H1 (cell line): ENCODE results near the gene AGPAT3. TPM values are rescaled to one million over a fixed set of nuclear protein-coding genes. Genes with fewer than 3 reads are reported as not detected.

ENCODE experiments used
- CTCF ChIA-PET: fragments of 300-600 bp; sonication (Branson Sonifier 250); formaldehyde crosslinking; loops from one replicate; lab custom pipeline; 2021; ENCODE audit not compliant: partially characterized antibody; lab: Charles Lee
- POLR2A ChIA-PET: fragments of 300-600 bp; sonication (Branson Sonifier 250); formaldehyde crosslinking; loops from one replicate; lab custom pipeline; 2021; ENCODE audit warnings: inconsistent platforms; ENCODE audit not compliant: partially characterized antibody; lab: Charles Lee
- DNase-seq, 2 experiments: peaks; one replicate each; pipeline versions ENCODE4 v3.0.0 to v3.0.0-alpha.2; 2010 to 2022; ENCODE audit warnings: low spot score in 2 of 2, low read depth in 1 of 2, mixed read lengths in 1 of 2
- FAIRE-seq: peaks from 2 replicates; lab custom pipeline; 2011; peaks lifted over from hg19 to GRCh38; lab: Jason Lieb, UNC
- H2AFZ ChIP-seq: 2 replicates; pipeline ENCODE4 v1.8.1; 2012; ENCODE audit warnings: low read length, inconsistent platforms
- H2AK5ac ChIP-seq: 2 replicates; pipeline ENCODE4 v1.6.1; 2013; ENCODE audit warnings: low read depth, low read length
- H2BK120ac ChIP-seq: replicated peaks from 2 replicates; pipeline ENCODE3; 2013; ENCODE audit warnings: low read depth, low read length, inconsistent platforms
- H2BK12ac ChIP-seq: 2 replicates; pipeline ENCODE4 v1.6.1; 2013; ENCODE audit warnings: low read depth, low read length
- H2BK15ac ChIP-seq: 2 replicates; pipeline ENCODE4 v1.6.1; 2013; ENCODE audit warnings: low read length
- H2BK20ac ChIP-seq: 2 replicates; pipeline ENCODE4 v1.6.1; 2013; ENCODE audit warnings: low read length
- H2BK5ac ChIP-seq: 2 replicates; pipeline ENCODE4 v1.6.1; 2013; ENCODE audit warnings: low read depth, low read length
- H3K14ac ChIP-seq: 2 replicates; pipeline ENCODE4 v1.6.1; 2013; ENCODE audit warnings: inconsistent platforms; ENCODE audit not compliant: insufficient read length
- H3K18ac ChIP-seq: 2 replicates; pipeline ENCODE4 v1.6.1; 2013; ENCODE audit warnings: low read length; ENCODE audit errors: extremely low read depth
- H3K23ac ChIP-seq: 2 replicates; pipeline ENCODE4 v1.6.1; 2013; ENCODE audit warnings: inconsistent platforms; ENCODE audit not compliant: insufficient read length
- H3K23me2 ChIP-seq: 2 replicates; pipeline ENCODE4 v1.6.1; 2013; ENCODE audit warnings: low read depth, low read length
- H3K27ac ChIP-seq: 2 replicates; pipeline ENCODE4 v1.6.1; 2011; ENCODE audit warnings: low read depth, low read length, inconsistent platforms
- H3K27me3 ChIP-seq, 4 experiments: replicated peaks in 1 of 4; 1 replicate in 1 of 4; 2 replicates in 3 of 4; pipeline versions ENCODE4 v1.6.1 to v1.8.1; 2011 to 2013; ENCODE audit warnings: low read length in 3 of 4, mild to moderate bottlenecking in 3 of 4, inconsistent platforms in 2 of 4, mixed read lengths in 2 of 4, moderate library complexity in 1 of 4; ENCODE audit not compliant: control insufficient read depth in 3 of 4, insufficient read depth in 3 of 4; ENCODE audit errors: extremely low read depth in 1 of 4
- H3K36me3 ChIP-seq, 4 experiments: 2 replicates each; pipeline versions ENCODE4 v1.6.1 to v1.8.1; 2011 to 2013; ENCODE audit warnings: mild to moderate bottlenecking in 4 of 4, low read length in 3 of 4, moderate library complexity in 2 of 4, control low read depth in 1 of 4, inconsistent platforms in 1 of 4; ENCODE audit not compliant: insufficient read depth in 4 of 4, control insufficient read depth in 2 of 4
- H3K4ac ChIP-seq: replicated peaks from 2 replicates; pipeline ENCODE3; 2013; ENCODE audit warnings: low read length, low read depth, mixed read lengths, inconsistent platforms; ENCODE audit not compliant: insufficient read length
- H3K4me1 ChIP-seq, 4 experiments: replicated peaks in 1 of 4; 1 replicate in 1 of 4; 2 replicates in 3 of 4; pipeline versions ENCODE4 v1.6.1 to v1.8.1; 2011 to 2013; ENCODE audit warnings: low read length in 3 of 4, inconsistent platforms in 2 of 4, mixed read lengths in 1 of 4; ENCODE audit not compliant: insufficient read depth in 4 of 4, control insufficient read depth in 3 of 4
- H3K4me2 ChIP-seq, 2 experiments: 2 replicates each; pipeline versions ENCODE4 v1.6.1 to v1.8.1; 2011 to 2013; ENCODE audit warnings: low read depth in 2 of 2, low read length in 2 of 2, control low read depth in 1 of 2, inconsistent platforms in 1 of 2, mild to moderate bottlenecking in 1 of 2; ENCODE audit not compliant: insufficient read depth in 1 of 2
- H3K4me3 ChIP-seq, 4 experiments: fragments of 200-600, 300-600 bp in 1 of 4; sonication (generic), shearing (Covaris generic), sonication (Bioruptor Twin) in 1 of 4; 2 replicates each; pipeline versions ENCODE4 v1.5.1 to v1.8.1; 2011 to 2016; ENCODE audit warnings: low read length in 4 of 4, low read depth in 3 of 4, control low read depth in 2 of 4, inconsistent platforms in 2 of 4, mild to moderate bottlenecking in 2 of 4, mixed read lengths in 1 of 4, moderate library complexity in 1 of 4; ENCODE audit not compliant: insufficient read depth in 2 of 4; ENCODE audit errors: extremely low read depth in 1 of 4
- H3K56ac ChIP-seq: replicated peaks from 2 replicates; pipeline ENCODE3; 2013; ENCODE audit warnings: low read depth, mild to moderate bottlenecking, mixed read lengths, low read length, inconsistent platforms; ENCODE audit not compliant: insufficient read length
- H3K79me1 ChIP-seq: 2 replicates; pipeline ENCODE4 v1.6.1; 2013; ENCODE audit warnings: low read depth, low read length, control low read depth
- H3K79me2 ChIP-seq, 2 experiments: 2 replicates each; pipeline versions ENCODE4 v1.6.1 to v1.8.1; 2012 to 2013; ENCODE audit warnings: low read length in 2 of 2, mild to moderate bottlenecking in 2 of 2, inconsistent platforms in 1 of 2; ENCODE audit not compliant: insufficient read depth in 2 of 2, control insufficient read depth in 1 of 2
- H3K9ac ChIP-seq, 4 experiments: replicated peaks in 1 of 4; 1 replicate in 1 of 4; 2 replicates in 3 of 4; pipeline versions ENCODE4 v1.6.1 to v1.8.1; 2011 to 2013; ENCODE audit warnings: low read depth in 3 of 4, low read length in 3 of 4, control low read depth in 2 of 4, mild to moderate bottlenecking in 2 of 4, moderate library complexity in 2 of 4, inconsistent platforms in 1 of 4; ENCODE audit errors: extremely low read depth in 1 of 4
- H3K9me3 ChIP-seq, 2 experiments: 2 replicates each; pipeline versions ENCODE4 v1.6.1 to v1.8.1; 2012 to 2013; ENCODE audit warnings: mild to moderate bottlenecking in 2 of 2, moderate library complexity in 2 of 2, control low read depth in 1 of 2, inconsistent platforms in 1 of 2, low read depth in 1 of 2, low read length in 1 of 2, mixed read lengths in 1 of 2; ENCODE audit not compliant: insufficient read depth in 2 of 2
- H4K20me1 ChIP-seq, 2 experiments: replicated peaks in 1 of 2; 2 replicates each; pipeline versions ENCODE3 to v1.8.1; 2011 to 2013; ENCODE audit warnings: inconsistent platforms in 2 of 2, low read length in 2 of 2, mild to moderate bottlenecking in 1 of 2; ENCODE audit not compliant: insufficient read depth in 2 of 2, control insufficient read depth in 1 of 2
- H4K5ac ChIP-seq: 2 replicates; pipeline ENCODE4 v1.6.1; 2013; ENCODE audit warnings: low read length, low read depth, mixed read lengths, inconsistent platforms; ENCODE audit not compliant: insufficient read length
- H4K8ac ChIP-seq: 2 replicates; pipeline ENCODE4 v1.8.0; 2013; ENCODE audit warnings: mild to moderate bottlenecking, moderate library complexity, low read length, inconsistent platforms; ENCODE audit not compliant: insufficient read depth; ENCODE audit errors: extremely low read depth
- H4K91ac ChIP-seq: replicated peaks from 2 replicates; pipeline ENCODE3; 2013; ENCODE audit warnings: low read length, mixed read lengths, inconsistent platforms; ENCODE audit not compliant: insufficient read length
- CEBPB ChIP-seq: IDR thresholded peaks from 2 replicates; pipeline ENCODE4 v1.6.1; 2012; ENCODE audit warnings: low read depth, low read length
- CHD1 ChIP-seq: IDR thresholded peaks from 2 replicates; pipeline ENCODE4 v1.6.1; 2012; ENCODE audit warnings: low read depth, low read length, improper control_type of control experiment
- CREB1 ChIP-seq: IDR thresholded peaks from 2 replicates; pipeline ENCODE4 v1.6.1; 2012; ENCODE audit warnings: inconsistent platforms
- GABPA ChIP-seq: IDR thresholded peaks from 2 replicates; pipeline ENCODE4 v1.6.1; 2011; ENCODE audit warnings: mild to moderate bottlenecking, low read length, moderate library complexity, borderline replicate concordance; ENCODE audit not compliant: insufficient read depth
- POLR2A ChIP-seq, 2 experiments: IDR thresholded peaks; 1 replicate in 1 of 2; 2 replicates in 1 of 2; pipeline ENCODE4 v1.6.1; 2011; ENCODE audit warnings: low read depth in 2 of 2, low read length in 2 of 2, mild to moderate bottlenecking in 2 of 2; ENCODE audit errors: control extremely low read depth in 1 of 2
- RNF2 ChIP-seq: fragments of 200-900, 300-1000 bp; sonication (generic); IDR thresholded peaks from 2 replicates; pipeline ENCODE4 v1.7.1; 2016; ENCODE audit warnings: borderline replicate concordance, low read depth, mild to moderate bottlenecking, antibody characterized with exemption, low read length; ENCODE audit not compliant: poor library complexity, severe bottlenecking; ENCODE audit errors: missing control alignments
- SIRT6 ChIP-seq: IDR thresholded peaks from one replicate; pipeline ENCODE4 v1.7.1; 2012; ENCODE audit warnings: low read length, inconsistent platforms
- SIX5 ChIP-seq: IDR thresholded peaks from 2 replicates; pipeline ENCODE4 v1.6.1; 2011; ENCODE audit warnings: mild to moderate bottlenecking, low read depth, low read length
- SP2 ChIP-seq: IDR thresholded peaks from 2 replicates; pipeline ENCODE4 v1.6.1; 2012; ENCODE audit warnings: mild to moderate bottlenecking, low read length, inconsistent platforms
- WGBS, 2 experiments: shearing (Covaris generic) in 1 of 2; methylation state at CpG; one replicate each; pipeline versions ENCODE4 v1.1.6 to v1.1.7; 2013 to 2015; ENCODE audit warnings: low lambda C conversion rate in 2 of 2, mixed read lengths in 2 of 2, inconsistent platforms in 1 of 2, low coverage in 1 of 2, missing lambda C conversion rate in 1 of 2; ENCODE audit not compliant: insufficient replicate concordance in 2 of 2, insufficient coverage in 1 of 2, insufficient read length in 1 of 2; ENCODE audit errors: extremely low coverage in 1 of 2, missing lambda C conversion rate in 1 of 2; 5-methylcytosine and 5-hydroxymethylcytosine counted together
- polyA plus RNA-seq, 7 experiments: library from polyadenylated mRNA; depleted of rRNA in 3 of 7; stranded (reverse) in 5 of 7; unstranded in 2 of 7; fragments of >200 nt in 5 of 7; fragments of 200-250 nt in 2 of 7; gene quantifications; 1 replicate in 5 of 7; 2 replicates in 1 of 7; 4 replicates in 1 of 7; pipeline versions ENCODE4 v1.2.1 to v1.2.3, GENCODE V29; 2011 to 2013; ENCODE audit warnings: missing spikeins in 2 of 7, mixed read lengths in 2 of 7
- total RNA-seq: library from RNA; stranded (reverse); fragmentation: NEBNext Ultra II Directional; extraction: Animal tissue kit (Norgen Biotek cat#: 25700); gene quantifications from 2 replicates; pipeline ENCODE4 v1.2.1, GENCODE V29; 2021

Gene AGPAT3
- total and polyA plus RNA-seq, 2 of the 8 experiments (the other 6 are each of a cell fraction or from before 2014, with no cell fraction given): 5.8 to 7.3 TPM

DNA sequence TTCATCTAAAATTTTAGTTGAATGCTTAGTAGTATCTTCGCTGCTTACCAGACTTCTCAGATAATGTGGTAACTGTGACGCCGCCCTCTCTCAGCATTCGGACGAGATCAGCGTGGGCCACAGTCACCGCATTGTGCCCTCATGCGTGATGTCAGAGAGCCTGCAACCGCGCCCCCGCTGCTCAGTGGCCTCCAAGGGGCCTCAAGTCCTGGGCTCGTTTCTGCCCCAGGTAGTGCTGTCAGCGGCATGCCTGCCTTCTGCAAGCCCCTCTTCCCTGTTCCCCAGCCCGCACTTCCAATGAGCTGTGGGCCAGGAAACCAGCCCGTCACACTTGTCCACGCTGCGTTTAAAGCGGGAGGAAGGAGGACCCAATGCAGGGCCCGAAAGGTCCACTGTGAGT is 85.5 kb downstream of the AGPAT3 start:
- no peak for TF ChIP-seq CREB1
- no peak for TF ChIP-seq POLR2A (IDR thresholded peaks at IDR 0.05; ENCODE audit: control extremely low read depth in 1 of 2, low read depth in 2 of 2, low read length in 2 of 2)
- TF ChIP-seq RNF2: no peak
- no peak for TF ChIP-seq SP2
- TF ChIP-seq CHD1: no peak
- no peak for TF ChIP-seq CEBPB
- TF ChIP-seq SIX5: no peak
- TF ChIP-seq GABPA: no peak
- no peak for TF ChIP-seq SIRT6
- POLR2A ChIA-PET: no interaction called here
- H3K27ac ChIP-seq: no peak overlapping the region

More for the DNA sequence above, 85.5 kb downstream of the AGPAT3 start:
- Histone ChIP-seq H3K56ac (no peak overlapping the region), H4K5ac (no peak overlapping the region), H4K91ac (no peak overlapping the region), H2AFZ (no peak overlapping the region), H4K8ac (no peak overlapping the region; the same call in 1 of the 2 replicates), H2BK20ac (no peak overlapping the region), H2AK5ac (no peak overlapping the region), H3K4me2 (no peak overlapping the region), H2BK5ac (no peak overlapping the region), H3K9ac (no peak overlapping the region), H3K4me3 (no peak overlapping the region), H2BK120ac (no peak overlapping the region), H3K9me3 (peaks cover 0 to 4% of the 10 kb centered on the region in 2 experiments; a peak in 1 of 4 replicates), H3K36me3 (no peaks in the 10 kb centered on the region), H3K23ac (no peak overlapping the region), H3K4me1 (no peaks in the 10 kb centered on the region), H3K4ac (no peak overlapping the region), H4K20me1 (no peaks in the 10 kb centered on the region), H3K79me1 (no peaks in the 10 kb centered on the region), H2BK15ac (no peak overlapping the region), H3K27me3 (no peaks in the 10 kb centered on the region), H3K23me2 (no peaks in the 10 kb centered on the region), H3K14ac (no peak overlapping the region), H3K79me2 (no peaks in the 10 kb centered on the region), H2BK12ac (no peak overlapping the region), H3K18ac (no peak overlapping the region)
- CTCF ChIA-PET: interaction anchor here (0.7 to 8.6 kb wide), 4 partner anchors 12 to 28 kb away, joined by 3 to 80 read pairs (median 4); no protein-coding TSS in a partner anchor
- DNase-seq (no peak), FAIRE-seq (no peak)
- WGBS, 2 experiments: 94% methylated on average over 19 of the region's 19 CpGs; no CpG with 5 or more reads in 1 of the 2 experiments
